ENCODE measurements around the gene PTPRG.

DNA sequence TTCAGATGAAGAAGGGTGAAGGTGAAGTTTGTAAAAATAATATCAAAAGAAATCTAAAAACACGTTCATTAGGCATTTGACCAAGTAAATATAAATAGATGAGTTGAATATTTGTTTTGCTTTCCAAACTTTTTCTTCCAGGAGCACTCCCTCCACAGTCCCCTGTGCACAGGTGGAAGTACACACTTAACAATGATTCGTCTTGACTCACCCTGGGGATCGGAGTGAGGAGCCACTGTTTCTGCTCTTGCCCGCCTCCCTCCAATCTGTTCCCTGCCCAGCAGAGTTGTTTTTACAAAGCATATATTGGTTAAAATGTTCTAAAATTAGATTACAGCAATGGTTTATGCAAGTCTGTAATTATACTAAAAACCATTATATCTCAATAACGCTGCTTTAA, 175.1 kb downstream of the PTPRG start:
- TF ChIP-seq EZH2 (IDR thresholded peaks at IDR 0.05; ENCODE audit: borderline replicate concordance, low read depth, low read length, poor library complexity, severe bottlenecking), result no peak
- TF ChIP-seq, protein P1, sequence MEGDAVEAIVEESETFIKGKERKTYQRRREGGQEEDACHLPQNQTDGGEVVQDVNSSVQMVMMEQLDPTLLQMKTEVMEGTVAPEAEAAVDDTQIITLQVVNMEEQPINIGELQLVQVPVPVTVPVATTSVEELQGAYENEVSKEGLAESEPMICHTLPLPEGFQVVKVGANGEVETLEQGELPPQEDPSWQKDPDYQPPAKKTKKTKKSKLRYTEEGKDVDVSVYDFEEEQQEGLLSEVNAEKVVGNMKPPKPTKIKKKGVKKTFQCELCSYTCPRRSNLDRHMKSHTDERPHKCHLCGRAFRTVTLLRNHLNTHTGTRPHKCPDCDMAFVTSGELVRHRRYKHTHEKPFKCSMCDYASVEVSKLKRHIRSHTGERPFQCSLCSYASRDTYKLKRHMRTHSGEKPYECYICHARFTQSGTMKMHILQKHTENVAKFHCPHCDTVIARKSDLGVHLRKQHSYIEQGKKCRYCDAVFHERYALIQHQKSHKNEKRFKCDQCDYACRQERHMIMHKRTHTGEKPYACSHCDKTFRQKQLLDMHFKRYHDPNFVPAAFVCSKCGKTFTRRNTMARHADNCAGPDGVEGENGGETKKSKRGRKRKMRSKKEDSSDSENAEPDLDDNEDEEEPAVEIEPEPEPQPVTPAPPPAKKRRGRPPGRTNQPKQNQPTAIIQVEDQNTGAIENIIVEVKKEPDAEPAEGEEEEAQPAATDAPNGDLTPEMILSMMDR (conservative IDR thresholded peaks at IDR 0.05; ENCODE audit: low read depth, low read length), result no peak
